Neural cell (in vitro differentiated cells): ENCODE measurements around the gene GZMM.

Experiments
- CTCF ChIP-seq: fragments of 450-650 bp; IDR thresholded peaks from 2 replicates; pipeline ENCODE4 v1.5.1; 2014; ENCODE audit warnings: antibody characterized with exemption, mild to moderate bottlenecking, moderate library complexity; ENCODE audit not compliant: poor library complexity, severe bottlenecking
- EZH2 ChIP-seq: fragments of 200-600, 300-800 bp; shearing (Covaris generic), sonication (generic); IDR thresholded peaks from 2 replicates; pipeline ENCODE4 v1.6.1; 2014; ENCODE audit warnings: antibody characterized with exemption, low read length, borderline replicate concordance, mild to moderate bottlenecking; ENCODE audit not compliant: insufficient read depth, poor library complexity, severe bottlenecking
- MXI1 ChIP-seq: fragments of 450-650 bp; conservative IDR thresholded peaks from 2 replicates; pipeline ENCODE4 v1.6.1; 2014; ENCODE audit warnings: antibody characterized with exemption, mild to moderate bottlenecking; ENCODE audit not compliant: poor library complexity, severe bottlenecking
- POLR2AphosphoS5 ChIP-seq: IDR thresholded peaks from 2 replicates; pipeline ENCODE4 v1.6.1; 2012
- RAD21 ChIP-seq: fragments of 450-650 bp; conservative IDR thresholded peaks from 2 replicates; pipeline ENCODE4 v1.6.1; 2014; ENCODE audit warnings: antibody characterized with exemption, mild to moderate bottlenecking, moderate library complexity
- SMC3 ChIP-seq: fragments of 450-650 bp; conservative IDR thresholded peaks from 2 replicates; pipeline ENCODE4 v1.6.1; 2014; ENCODE audit warnings: antibody characterized with exemption, mild to moderate bottlenecking, moderate library complexity; ENCODE audit not compliant: poor library complexity
- TAF1 ChIP-seq: IDR thresholded peaks from 2 replicates; pipeline ENCODE4 v1.6.1; 2012; ENCODE audit warnings: low read depth
- TF ChIP-seq, protein P1 (sequence below): IDR thresholded peaks from 2 replicates; pipeline ENCODE4 v1.6.1; 2012; ENCODE audit warnings: borderline replicate concordance

DNA sequence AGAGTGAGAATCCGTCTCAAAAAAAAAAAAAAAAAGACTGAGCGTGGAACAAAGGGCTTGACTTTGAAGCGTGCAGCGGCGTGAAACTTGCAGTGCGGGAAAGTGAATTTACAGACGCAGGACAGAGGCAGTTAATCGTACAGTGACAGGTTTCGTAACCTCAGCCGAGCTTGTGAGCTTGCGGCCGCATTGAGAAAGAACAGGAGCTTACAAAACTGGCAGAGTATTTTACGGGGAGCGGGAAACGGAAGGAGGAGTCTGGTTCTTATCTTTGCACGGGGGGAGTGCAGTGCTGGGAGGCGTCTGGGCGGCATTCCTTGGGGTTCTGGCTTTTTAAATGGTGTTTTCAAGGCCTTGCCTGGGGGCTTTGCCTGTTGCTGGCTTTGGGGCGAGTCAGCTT is 22.6 kb downstream of the GZMM start:
- TF ChIP-seq EZH2 (no peak), TAF1 (no peak), CTCF (no peak), POLR2AphosphoS5 (no peak), SMC3 (no peak), RAD21 (no peak), MXI1 (no peak)
- TF ChIP-seq, protein P1, sequence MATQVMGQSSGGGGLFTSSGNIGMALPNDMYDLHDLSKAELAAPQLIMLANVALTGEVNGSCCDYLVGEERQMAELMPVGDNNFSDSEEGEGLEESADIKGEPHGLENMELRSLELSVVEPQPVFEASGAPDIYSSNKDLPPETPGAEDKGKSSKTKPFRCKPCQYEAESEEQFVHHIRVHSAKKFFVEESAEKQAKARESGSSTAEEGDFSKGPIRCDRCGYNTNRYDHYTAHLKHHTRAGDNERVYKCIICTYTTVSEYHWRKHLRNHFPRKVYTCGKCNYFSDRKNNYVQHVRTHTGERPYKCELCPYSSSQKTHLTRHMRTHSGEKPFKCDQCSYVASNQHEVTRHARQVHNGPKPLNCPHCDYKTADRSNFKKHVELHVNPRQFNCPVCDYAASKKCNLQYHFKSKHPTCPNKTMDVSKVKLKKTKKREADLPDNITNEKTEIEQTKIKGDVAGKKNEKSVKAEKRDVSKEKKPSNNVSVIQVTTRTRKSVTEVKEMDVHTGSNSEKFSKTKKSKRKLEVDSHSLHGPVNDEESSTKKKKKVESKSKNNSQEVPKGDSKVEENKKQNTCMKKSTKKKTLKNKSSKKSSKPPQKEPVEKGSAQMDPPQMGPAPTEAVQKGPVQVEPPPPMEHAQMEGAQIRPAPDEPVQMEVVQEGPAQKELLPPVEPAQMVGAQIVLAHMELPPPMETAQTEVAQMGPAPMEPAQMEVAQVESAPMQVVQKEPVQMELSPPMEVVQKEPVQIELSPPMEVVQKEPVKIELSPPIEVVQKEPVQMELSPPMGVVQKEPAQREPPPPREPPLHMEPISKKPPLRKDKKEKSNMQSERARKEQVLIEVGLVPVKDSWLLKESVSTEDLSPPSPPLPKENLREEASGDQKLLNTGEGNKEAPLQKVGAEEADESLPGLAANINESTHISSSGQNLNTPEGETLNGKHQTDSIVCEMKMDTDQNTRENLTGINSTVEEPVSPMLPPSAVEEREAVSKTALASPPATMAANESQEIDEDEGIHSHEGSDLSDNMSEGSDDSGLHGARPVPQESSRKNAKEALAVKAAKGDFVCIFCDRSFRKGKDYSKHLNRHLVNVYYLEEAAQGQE: no peak
